IPS DF 19.7 (cell line): ENCODE measurements around the gene LUM.

Experiments
- DNase-seq: peaks from one replicate; pipeline ENCODE4 v3.0.0-alpha.2; 2013; ENCODE audit warnings: low read depth, low spot score

LUM gene

GRCh38 chr12:91074851-91075250 is 36.4 kb downstream of the LUM start:
- no peak for DNase-seq

GRCh38 chr12:91074154-91074709 is 37.1 kb downstream of the LUM start:
- DNase-seq, result no peak

DNA sequence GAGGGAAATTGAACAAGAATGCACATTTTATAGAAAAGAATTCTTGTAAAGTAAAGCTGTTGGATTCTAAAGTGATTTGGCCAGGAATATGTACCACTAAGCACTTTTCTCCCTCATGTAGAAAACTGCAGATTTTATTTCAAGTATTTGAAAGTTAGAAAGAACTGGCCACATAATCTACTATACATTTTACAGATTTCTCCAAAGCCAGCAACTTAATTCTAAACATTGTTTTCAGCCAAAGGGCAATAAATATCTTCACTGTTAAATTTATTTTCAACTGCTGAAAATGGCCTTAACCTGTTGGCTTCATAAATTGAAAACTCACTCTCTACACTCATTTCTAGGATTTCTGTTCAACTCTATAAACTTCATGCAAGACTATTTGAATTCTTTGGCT is 37.9 kb downstream of the LUM start:
- no peak for DNase-seq

- no peak for DNase-seq
These were observed 38.4 kb downstream of the LUM start for GRCh38 chr12:91072931-91073330.

- DNase-seq, result no peak
These were observed 40.4 kb downstream of the LUM start for GRCh38 chr12:91070936-91071335.

DNA sequence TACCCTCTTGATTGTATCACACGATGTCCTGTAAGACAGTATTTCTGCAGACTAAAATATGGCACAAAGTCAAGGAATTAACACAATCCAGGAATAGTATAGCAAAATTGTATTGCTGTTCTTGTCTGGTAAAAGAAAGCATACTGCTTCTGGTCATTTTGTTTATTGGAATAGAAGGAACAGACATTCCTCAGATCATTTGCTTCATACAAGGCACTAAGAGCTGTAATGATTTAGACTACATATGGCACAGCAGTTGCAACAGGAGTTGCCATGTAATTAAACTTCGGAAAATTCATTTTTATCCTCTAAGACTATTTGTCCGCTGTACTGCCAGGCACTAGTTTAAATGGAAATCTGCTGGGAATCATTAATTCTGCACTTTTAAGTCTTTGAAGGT is 45.9 kb downstream of the LUM start:
- DNase-seq, result no peak

DNA sequence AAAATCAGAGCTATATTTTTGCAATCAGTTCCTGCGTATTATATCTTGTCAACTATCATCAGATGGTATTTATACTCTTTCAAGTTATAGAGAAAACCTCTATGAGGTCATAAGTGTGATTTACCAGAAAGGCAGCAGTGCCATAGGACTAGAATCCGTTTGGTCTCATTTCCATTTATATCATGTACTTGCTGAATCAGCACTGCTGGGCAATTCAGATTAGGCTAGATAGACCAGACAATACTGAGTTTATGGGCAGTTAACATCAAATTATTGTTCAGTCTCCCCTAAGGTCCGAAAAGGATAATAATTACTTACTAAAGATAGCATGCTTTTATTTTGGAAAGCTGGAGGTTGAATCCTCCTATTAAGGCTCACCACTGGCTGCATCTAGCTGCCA is 46.7 kb downstream of the LUM start:
- DNase-seq, result no peak

GRCh38 chr12:91061091-91061490 is 50.2 kb downstream of the LUM start:
- no peak for DNase-seq

- DNase-seq, result no peak
These were observed 52.1 kb downstream of the LUM start for GRCh38 chr12:91059211-91059610.

- no peak for DNase-seq
These were observed 52.5 kb downstream of the LUM start for GRCh38 chr12:91058786-91059185.

DNA sequence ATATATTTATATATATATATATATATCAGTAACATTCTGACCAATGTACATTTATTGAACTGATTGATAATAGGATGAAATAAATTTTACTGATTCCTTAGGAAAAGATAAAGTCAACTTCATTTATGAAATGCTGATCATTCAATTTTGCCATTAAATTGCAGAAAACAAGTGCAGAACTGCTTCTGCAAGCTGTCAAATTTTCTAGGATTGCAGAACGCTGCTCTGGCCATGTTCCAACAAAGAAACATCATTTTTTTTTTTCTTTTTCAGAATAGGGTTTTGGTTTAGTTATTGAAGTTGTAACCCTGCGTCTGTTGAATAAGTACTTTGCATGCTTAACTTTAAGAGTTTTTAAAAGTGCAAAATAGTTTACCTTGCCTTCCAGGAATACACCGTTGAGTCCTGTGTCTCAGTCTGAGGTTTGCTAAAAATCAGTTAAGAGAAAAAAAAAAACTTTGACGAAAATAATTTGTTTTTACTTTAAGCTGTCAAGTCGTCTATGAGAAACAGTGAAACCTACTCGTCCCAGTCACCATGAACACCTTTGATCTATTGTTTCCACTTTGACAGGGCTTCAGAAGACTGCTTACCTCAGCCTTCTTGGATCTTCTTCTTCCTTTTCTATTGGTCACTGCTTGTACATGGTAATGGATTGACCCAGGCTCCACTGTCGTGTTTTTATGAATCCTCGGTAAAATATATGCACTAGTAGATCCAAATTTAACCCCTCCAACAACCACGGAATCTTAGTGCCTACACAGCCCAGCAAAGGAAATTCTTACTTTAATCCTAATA is 53.7 kb downstream of the LUM start, which contains the start of gene KERA:
Gene KERA, minus strand, starts transcription at position 657 of the 798 bp plus-strand sequence. CDS start 1,743 bp downstream, outside the sequence.
- no peak for DNase-seq

DNA sequence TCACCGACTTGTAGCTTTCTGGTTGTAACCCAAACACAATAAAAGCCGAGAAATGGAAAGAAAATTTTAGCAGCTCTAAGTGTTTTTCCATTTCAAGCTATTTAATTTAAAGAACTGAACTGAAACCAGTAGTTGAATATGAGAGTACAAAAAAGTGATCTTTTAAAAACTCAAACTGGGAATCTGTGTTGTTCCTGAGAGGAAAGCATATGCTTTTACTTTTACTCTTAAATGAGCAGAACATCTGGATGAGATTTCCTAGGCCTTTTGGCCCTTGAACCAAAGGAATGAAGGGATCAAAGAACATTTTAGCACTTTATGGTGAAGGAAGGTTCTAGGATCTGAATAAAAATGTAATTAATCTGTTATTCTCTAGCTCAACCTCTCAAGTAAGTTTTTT is 54.8 kb downstream of the LUM start:
- no peak for DNase-seq

GRCh38 chr12:91055976-91056375 is 55.3 kb downstream of the LUM start:
- no peak for DNase-seq

- DNase-seq, result no peak
These were observed 57.2 kb downstream of the LUM start for GRCh38 chr12:91053951-91054715.
